Osteocyte (in vitro differentiated cells): ENCODE results near the gene LIN7B. TPM values are rescaled to one million over a fixed set of nuclear protein-coding genes. Genes with fewer than 3 reads are reported as not detected.
"Not testable (repeated sequence)": the region's sequence is repeated elsewhere in the genome, so short reads cannot be mapped to it uniquely, and the experiment has no call there.

Source experiments
- DNase-seq: peaks from one replicate; pipeline ENCODE4 v3.0.0; 2021; ENCODE audit warnings: mixed read lengths; ENCODE audit not compliant: unreplicated experiment; ENCODE audit errors: extremely low spot score
- H3K27ac Mint-ChIP-seq: one replicate; pipeline ENCODE4 v1.8.0; 2021; ENCODE audit warnings: mild to moderate bottlenecking, mixed read lengths; ENCODE audit not compliant: unreplicated experiment
- H3K27me3 Mint-ChIP-seq: one replicate; pipeline ENCODE4 v1.8.0; 2021; ENCODE audit warnings: mixed read lengths; ENCODE audit not compliant: unreplicated experiment
- H3K36me3 Mint-ChIP-seq: one replicate; pipeline ENCODE4 v1.8.0; 2021; ENCODE audit warnings: mixed read lengths; ENCODE audit not compliant: unreplicated experiment
- H3K4me1 Mint-ChIP-seq: one replicate; pipeline ENCODE4 v1.8.0; 2021; ENCODE audit warnings: mixed read lengths; ENCODE audit not compliant: unreplicated experiment
- H3K4me3 Mint-ChIP-seq: one replicate; pipeline ENCODE4 v1.8.0; 2021; ENCODE audit warnings: mild to moderate bottlenecking, moderate library complexity, mixed read lengths; ENCODE audit not compliant: unreplicated experiment
- H3K9me3 Mint-ChIP-seq: one replicate; pipeline ENCODE4 v1.8.0; 2021; ENCODE audit warnings: mixed read lengths; ENCODE audit not compliant: unreplicated experiment
- total RNA-seq: library from RNA; stranded (reverse); gene quantifications from 2 replicates; pipeline ENCODE4 v1.2.1, GENCODE V29; 2021
- TF ChIP-seq, protein P1 (sequence below): fragments of 200-600 bp; sonication (generic); IDR thresholded peaks from 2 replicates; pipeline ENCODE4 v1.5.0; 2021; ENCODE audit warnings: antibody characterized with exemption, mild to moderate bottlenecking, moderate library complexity

The LIN7B gene
- total RNA-seq, 1 donor from 2014 or later: 9.9 TPM

DNA sequence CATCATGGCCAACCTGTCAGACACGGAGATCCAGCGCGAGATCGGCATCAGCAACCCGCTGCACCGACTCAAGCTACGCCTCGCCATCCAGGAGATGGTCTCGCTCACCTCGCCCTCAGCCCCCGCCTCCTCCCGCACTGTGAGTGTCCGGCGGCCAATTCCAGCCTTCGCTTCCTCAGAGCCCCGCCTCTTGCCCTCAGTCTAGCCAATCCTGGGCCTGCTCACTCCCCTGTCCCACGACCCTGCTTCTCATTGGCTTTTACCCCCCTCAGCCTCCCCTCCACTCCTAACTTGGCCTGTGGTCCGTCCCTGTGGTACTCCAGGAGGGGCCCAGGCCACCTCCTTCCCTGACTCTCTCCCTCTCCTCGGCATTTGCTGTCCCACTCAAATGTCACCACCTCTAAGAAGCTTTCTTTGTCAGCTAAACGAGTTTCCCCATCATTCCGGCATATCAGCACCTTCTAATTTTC is 28.7 kb downstream of the LIN7B start:
- peak; percentile 96 for DNase-seq
- Mint-ChIP-seq H3K36me3 (no peaks in the 10 kb centered on the region), H3K4me1 (peaks cover 18% of the 10 kb centered on the region), H3K9me3 (no peaks in the 10 kb centered on the region), H3K27ac (peak overlapping the region; percentile 79), H3K4me3 (peak overlapping the region; percentile 93), H3K27me3 (no peaks in the 10 kb centered on the region)
- TF ChIP-seq, protein P1, sequence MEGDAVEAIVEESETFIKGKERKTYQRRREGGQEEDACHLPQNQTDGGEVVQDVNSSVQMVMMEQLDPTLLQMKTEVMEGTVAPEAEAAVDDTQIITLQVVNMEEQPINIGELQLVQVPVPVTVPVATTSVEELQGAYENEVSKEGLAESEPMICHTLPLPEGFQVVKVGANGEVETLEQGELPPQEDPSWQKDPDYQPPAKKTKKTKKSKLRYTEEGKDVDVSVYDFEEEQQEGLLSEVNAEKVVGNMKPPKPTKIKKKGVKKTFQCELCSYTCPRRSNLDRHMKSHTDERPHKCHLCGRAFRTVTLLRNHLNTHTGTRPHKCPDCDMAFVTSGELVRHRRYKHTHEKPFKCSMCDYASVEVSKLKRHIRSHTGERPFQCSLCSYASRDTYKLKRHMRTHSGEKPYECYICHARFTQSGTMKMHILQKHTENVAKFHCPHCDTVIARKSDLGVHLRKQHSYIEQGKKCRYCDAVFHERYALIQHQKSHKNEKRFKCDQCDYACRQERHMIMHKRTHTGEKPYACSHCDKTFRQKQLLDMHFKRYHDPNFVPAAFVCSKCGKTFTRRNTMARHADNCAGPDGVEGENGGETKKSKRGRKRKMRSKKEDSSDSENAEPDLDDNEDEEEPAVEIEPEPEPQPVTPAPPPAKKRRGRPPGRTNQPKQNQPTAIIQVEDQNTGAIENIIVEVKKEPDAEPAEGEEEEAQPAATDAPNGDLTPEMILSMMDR: no peak

DNA sequence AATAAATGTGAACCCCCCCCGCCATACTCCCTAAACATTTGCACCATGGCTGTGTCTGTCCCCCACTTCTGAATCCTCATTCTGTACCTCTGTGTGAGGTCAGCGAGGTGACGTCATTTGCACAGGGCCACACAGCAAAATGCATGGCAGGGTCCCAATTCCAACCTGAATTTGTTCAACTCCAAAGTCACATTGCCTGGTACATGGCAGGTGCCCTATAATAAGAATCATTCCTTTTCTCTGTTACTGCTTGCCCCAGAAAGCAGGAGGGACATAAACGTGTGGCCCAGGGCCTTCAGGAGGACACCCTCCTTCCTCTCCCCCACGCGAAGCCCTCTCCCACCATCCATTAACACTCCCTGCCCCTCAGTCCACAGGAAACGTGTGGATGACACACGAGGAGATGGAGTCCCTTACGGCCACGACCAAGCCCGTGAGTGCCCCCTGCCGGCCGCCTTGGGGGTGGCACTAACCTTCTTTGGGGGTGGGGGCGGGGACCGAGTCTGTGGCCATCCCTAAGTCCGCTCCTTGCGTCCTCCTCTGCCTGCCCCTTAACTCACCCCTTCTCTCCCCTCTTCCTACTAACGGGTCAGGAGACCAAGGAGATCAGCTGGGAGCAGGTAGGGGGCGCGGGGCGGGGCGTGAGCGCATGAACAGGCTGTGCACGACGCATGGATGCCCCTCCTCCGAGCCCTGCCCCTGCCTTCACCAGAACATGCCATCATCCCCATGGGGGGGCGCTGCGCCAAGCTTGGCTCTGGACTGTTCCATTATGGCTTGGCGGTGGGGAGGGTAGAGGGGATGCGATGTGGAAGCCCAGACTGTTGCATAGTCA is 31.6 kb downstream of the LIN7B start:
- H3K27me3 Mint-ChIP-seq: no peaks in the 10 kb centered on the region
- no peaks in the 10 kb centered on the region for H3K36me3 Mint-ChIP-seq
- H3K4me3 Mint-ChIP-seq: peak overlapping the region; percentile 63
- no peak overlapping the region for H3K27ac Mint-ChIP-seq
- peak; percentile 92 for DNase-seq
- H3K9me3 Mint-ChIP-seq: no peaks in the 10 kb centered on the region
- TF ChIP-seq, protein P1: peak; percentile 93
- H3K4me1 Mint-ChIP-seq: peaks cover 25% of the 10 kb centered on the region

DNA sequence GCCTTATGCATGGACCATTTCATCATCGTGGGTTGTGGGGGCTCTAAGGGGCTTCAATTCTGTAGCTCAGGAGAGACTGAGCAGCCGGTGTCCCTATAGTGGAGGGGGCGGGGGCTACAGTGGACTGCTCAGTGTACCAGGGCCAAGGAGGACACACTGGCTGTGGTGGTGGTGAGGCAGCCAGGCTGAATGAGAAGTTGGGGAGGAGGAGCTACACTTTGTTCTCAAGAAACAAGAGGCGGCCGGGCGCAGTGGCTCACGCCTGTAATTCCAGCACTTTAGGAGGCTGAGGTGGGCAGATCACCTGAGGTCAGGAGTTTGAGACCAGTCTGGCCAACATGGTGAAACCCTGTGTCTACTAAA is 32.2 kb downstream of the LIN7B start:
- not testable (repeated sequence) for H3K9me3 Mint-ChIP-seq, H3K27ac Mint-ChIP-seq, DNase-seq, H3K36me3 Mint-ChIP-seq, H3K27me3 Mint-ChIP-seq
- peaks cover 25% of the 10 kb centered on the region for H3K4me1 Mint-ChIP-seq
- peak overlapping the region; percentile 63 for H3K4me3 Mint-ChIP-seq

DNA sequence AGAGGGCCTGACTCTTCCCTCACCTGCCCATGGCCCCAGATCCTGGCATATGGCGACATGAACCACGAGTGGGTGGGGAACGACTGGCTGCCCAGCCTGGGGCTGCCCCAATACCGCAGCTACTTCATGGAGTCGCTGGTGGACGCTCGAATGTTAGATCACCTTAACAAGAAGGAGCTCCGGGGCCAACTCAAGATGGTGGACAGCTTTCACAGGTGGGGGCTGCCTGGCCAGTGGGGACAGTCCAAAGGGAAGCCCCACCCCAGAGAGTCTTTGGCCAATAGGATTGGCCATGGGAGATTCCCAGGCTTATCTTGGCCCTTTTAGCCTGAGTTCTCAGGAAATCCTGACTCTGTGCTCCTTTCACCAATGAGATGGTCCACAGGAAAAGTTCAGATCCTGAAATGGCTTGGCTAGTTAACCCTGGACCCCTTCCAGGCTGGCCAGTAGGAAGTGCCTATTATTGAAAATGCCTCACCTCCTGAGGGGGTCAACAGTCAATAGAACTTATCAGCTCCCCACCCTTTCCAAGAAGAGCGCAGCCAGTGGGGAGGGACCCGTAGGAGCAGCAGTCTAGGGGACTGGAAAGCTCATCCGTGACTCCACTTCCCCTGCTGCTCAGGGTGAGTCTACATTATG is 34.0 kb downstream of the LIN7B start:
- TF ChIP-seq, protein P1: no peak
- peak overlapping the region; percentile 60 for H3K4me3 Mint-ChIP-seq
- H3K27ac Mint-ChIP-seq: no peak overlapping the region
- DNase-seq: no peak
- H3K36me3 Mint-ChIP-seq: no peaks in the 10 kb centered on the region
- no peaks in the 10 kb centered on the region for H3K9me3 Mint-ChIP-seq
- peaks cover 23% of the 10 kb centered on the region for H3K4me1 Mint-ChIP-seq
- H3K27me3 Mint-ChIP-seq: no peaks in the 10 kb centered on the region

- peaks cover 22% of the 10 kb centered on the region for H3K4me1 Mint-ChIP-seq
Observed at GRCh38 chr19:49148784-49149651, 34.8 kb downstream of the LIN7B start.

More at GRCh38 chr19:49148784-49149651, 34.8 kb downstream of the LIN7B start:
- DNase-seq: peak; percentile 99
- TF ChIP-seq, protein P1: no peak
- no peaks in the 10 kb centered on the region for H3K27me3 Mint-ChIP-seq
- H3K9me3 Mint-ChIP-seq: no peaks in the 10 kb centered on the region
- H3K4me3 Mint-ChIP-seq: peak overlapping the region; percentile 93
- H3K36me3 Mint-ChIP-seq: no peaks in the 10 kb centered on the region
- peak overlapping the region; percentile 86 for H3K27ac Mint-ChIP-seq
